Stimulated activated CD4-positive, alpha-beta T cell treated with anti-CD3 and anti-CD28 coated beads, TNF-alpha, amount 100 ng/mL, for 48 hours (primary cell): ENCODE results near the gene PANK4.
"Not testable (repeated sequence)": the region's sequence is repeated elsewhere in the genome, so short reads cannot be mapped to it uniquely, and the experiment has no call there.

Experiments used
- DNase-seq, 3 donors: peaks; one replicate each; pipeline ENCODE4 v3.0.0-alpha.2; 2020; ENCODE audit warnings: low read depth in 3 of 3

Gene PANK4

DNA sequence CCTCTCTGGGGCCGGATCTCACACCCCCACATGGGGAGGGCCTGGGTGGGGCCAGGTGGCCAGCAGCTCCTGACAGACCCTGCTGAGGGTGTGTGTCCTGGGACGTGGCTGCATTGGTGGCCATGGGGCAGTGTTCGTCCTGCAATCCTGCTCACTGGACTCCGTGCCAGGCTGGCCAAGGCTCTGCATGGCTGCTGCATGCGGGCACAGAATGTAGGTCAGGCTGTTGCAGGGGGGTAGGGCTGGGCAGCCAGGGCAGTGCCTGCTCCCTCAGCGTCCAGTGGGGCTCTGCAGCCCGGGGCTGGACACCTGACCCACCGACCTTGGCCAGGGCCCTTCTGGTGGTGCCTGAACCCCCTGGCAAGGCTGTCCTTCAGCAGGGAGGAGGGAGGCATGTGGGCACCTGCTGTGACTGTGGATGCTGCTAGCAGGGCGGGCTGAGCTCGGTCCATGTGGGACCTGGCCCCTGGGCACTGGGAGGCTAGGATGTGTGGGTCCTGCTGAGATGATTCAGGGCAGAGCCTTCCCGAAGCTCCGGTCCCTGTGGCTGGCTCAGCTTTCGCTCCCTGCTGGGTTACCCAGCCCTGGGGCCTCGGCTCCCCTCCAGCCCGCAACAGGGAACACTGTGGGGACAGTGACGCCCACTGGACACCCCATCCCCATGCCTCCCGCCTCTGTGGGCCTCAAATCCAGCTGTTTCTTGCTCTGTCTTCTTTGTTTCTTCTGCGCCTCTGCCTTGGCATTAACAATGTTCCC lies 65.2 kb downstream of the PANK4 start:
- DNase-seq = no peak

- no peak for DNase-seq
Measured at GRCh38 chr1:2460203-2460602, 66.2 kb downstream of the PANK4 start.

- no peak for DNase-seq
Measured at GRCh38 chr1:2459757-2460156, 66.6 kb downstream of the PANK4 start.

DNA sequence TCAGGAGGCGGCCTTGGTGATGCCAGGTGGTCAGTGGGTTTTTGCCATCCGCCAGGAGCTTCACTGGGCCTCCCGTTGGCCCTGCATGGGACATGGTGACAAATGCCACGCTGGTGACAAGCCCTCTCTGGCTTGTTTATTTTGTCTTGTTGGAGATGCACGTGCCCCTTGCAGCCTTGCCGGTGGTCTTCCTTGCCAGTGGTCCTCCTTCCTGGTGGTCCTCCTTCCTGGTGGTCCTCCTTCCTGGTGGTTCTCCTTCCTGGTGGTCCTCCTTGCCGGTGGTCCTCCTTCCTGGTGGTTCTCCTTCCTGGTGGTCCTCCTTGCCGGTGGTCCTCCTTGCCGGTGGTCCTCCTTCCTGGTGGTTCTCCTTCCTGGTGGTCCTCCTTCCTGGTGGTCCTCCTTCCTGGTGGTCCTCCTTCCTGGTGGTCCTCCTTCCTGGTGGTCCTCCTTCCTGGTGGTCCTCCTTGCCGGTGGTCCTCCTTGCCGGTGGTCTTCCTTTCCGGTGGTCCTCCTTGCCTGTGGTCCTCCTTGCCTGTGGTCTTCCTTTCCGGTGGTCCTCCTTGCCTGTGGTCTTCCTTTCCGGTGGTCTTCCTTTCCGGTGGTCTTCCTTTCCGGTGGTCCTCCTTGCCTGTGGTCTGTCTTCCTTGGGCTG lies 67.2 kb downstream of the PANK4 start:
- not testable (repeated sequence) for DNase-seq

DNA sequence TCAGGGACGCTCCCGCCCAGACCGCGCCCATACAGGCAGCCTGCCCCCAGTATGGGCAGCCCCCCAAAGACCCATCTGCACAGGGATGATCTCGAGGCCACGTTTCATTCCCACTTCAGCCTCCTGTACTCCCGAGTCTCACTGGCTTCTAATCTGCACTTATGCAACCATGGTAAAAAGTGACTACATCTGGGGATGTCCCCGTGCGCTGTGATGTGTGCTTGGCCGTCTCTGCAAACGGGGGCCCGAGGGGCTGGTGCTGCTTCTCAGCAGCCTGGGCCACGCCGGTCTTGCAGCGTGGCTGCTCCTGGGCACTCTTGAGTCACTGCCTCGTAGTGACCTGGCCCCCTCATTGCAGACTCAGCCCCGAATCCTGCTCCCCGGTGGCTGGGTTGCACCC lies 67.7 kb downstream of the PANK4 start:
- no peak for DNase-seq
